ENCODE measurements around the gene SLC25A42. TPM values are rescaled to one million over a fixed set of nuclear protein-coding genes. Genes with fewer than 3 reads are reported as not detected.

The SLC25A42 gene
- total RNA-seq, 1 experiment from 2014 or later: 3.5 TPM

GRCh38 chr19:19025861-19026260 lies 37.9 kb upstream of the SLC25A42 start:
- no peaks in the 10 kb centered on the region for H3K4me1 ChIP-seq (ENCODE audit: insufficient read depth, low read length, poor library complexity, severe bottlenecking)
- intact Hi-C loops (cut with micrococcal nuclease; ENCODE audit: unreplicated experiment): no loop called here
- no TSS peak for BruUV-seq (replicated peaks)
- no peak for TF ChIP-seq EZH2 (IDR thresholded peaks at IDR 0.05; ENCODE audit: borderline replicate concordance, low read depth, low read length, poor library complexity, severe bottlenecking)
- TF ChIP-seq, protein P1, sequence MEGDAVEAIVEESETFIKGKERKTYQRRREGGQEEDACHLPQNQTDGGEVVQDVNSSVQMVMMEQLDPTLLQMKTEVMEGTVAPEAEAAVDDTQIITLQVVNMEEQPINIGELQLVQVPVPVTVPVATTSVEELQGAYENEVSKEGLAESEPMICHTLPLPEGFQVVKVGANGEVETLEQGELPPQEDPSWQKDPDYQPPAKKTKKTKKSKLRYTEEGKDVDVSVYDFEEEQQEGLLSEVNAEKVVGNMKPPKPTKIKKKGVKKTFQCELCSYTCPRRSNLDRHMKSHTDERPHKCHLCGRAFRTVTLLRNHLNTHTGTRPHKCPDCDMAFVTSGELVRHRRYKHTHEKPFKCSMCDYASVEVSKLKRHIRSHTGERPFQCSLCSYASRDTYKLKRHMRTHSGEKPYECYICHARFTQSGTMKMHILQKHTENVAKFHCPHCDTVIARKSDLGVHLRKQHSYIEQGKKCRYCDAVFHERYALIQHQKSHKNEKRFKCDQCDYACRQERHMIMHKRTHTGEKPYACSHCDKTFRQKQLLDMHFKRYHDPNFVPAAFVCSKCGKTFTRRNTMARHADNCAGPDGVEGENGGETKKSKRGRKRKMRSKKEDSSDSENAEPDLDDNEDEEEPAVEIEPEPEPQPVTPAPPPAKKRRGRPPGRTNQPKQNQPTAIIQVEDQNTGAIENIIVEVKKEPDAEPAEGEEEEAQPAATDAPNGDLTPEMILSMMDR (conservative IDR thresholded peaks at IDR 0.05; ENCODE audit: low read depth, low read length): no peak
- H3K27ac ChIP-seq (ENCODE audit: low read depth, low read length, poor library complexity, severe bottlenecking): no peak overlapping the region
- no peak overlapping the region for H3K4me3 ChIP-seq (ENCODE audit: low read depth, low read length, poor library complexity, severe bottlenecking)
- CTCF ChIA-PET: interaction anchor here (0.6 kb wide), 1 partner anchor 23 kb away, joined by 3 read pairs; no protein-coding TSS in a partner anchor
- H3K27me3 ChIP-seq (replicated peaks; ENCODE audit: insufficient read depth, low read depth, low read length, poor library complexity): no peaks in the 10 kb centered on the region
- POLR2A ChIA-PET (ENCODE audit: low non-redundant PET): no interaction called here
- H3K36me3 ChIP-seq (ENCODE audit: insufficient read depth, low read length, poor library complexity, severe bottlenecking): peaks cover 84% of the 10 kb centered on the region
- H3K9me3 ChIP-seq (ENCODE audit: low read depth, low read length, poor library complexity, severe bottlenecking): no peaks in the 10 kb centered on the region
- no peak for DNase-seq (ENCODE audit: low spot score)

- DNase-seq (ENCODE audit: low spot score): no peak
- Histone ChIP-seq H3K9me3 (ENCODE audit: low read depth, low read length, poor library complexity, severe bottlenecking) (no peaks in the 10 kb centered on the region), H3K27me3 (replicated peaks; ENCODE audit: insufficient read depth, low read depth, low read length, poor library complexity) (no peaks in the 10 kb centered on the region), H3K36me3 (ENCODE audit: insufficient read depth, low read length, poor library complexity, severe bottlenecking) (peaks cover 86% of the 10 kb centered on the region), H3K4me1 (ENCODE audit: insufficient read depth, low read length, poor library complexity, severe bottlenecking) (no peaks in the 10 kb centered on the region), H3K4me3 (ENCODE audit: low read depth, low read length, poor library complexity, severe bottlenecking) (no peak overlapping the region), H3K27ac (ENCODE audit: low read depth, low read length, poor library complexity, severe bottlenecking) (no peak overlapping the region)
- ChIA-PET CTCF (interaction anchor here (0.6 kb wide), 1 partner anchor 12 kb away, joined by 3 read pairs; no protein-coding TSS in a partner anchor), POLR2A (ENCODE audit: low non-redundant PET) (no interaction called here)
- TF ChIP-seq, protein P1 (conservative IDR thresholded peaks at IDR 0.05; ENCODE audit: low read depth, low read length): no peak; the same call in 1 of the 2 replicates
- TF ChIP-seq EZH2 (IDR thresholded peaks at IDR 0.05; ENCODE audit: borderline replicate concordance, low read depth, low read length, poor library complexity, severe bottlenecking): no peak
- intact Hi-C loops (cut with micrococcal nuclease; ENCODE audit: unreplicated experiment): no loop called here
- BruUV-seq (replicated peaks): no TSS peak
Measured at GRCh38 chr19:19026299-19026971, 37.4 kb upstream of the SLC25A42 start.

GRCh38 chr19:19027228-19027627 lies 36.6 kb upstream of the SLC25A42 start:
- ChIA-PET CTCF (no interaction called here), POLR2A (ENCODE audit: low non-redundant PET) (no interaction called here)

More at GRCh38 chr19:19027228-19027627, 36.6 kb upstream of the SLC25A42 start:
- H3K27ac ChIP-seq (ENCODE audit: low read depth, low read length, poor library complexity, severe bottlenecking): no peak overlapping the region
- no peak for DNase-seq (ENCODE audit: low spot score)
- no peaks in the 10 kb centered on the region for H3K27me3 ChIP-seq (replicated peaks; ENCODE audit: insufficient read depth, low read depth, low read length, poor library complexity)
- no peaks in the 10 kb centered on the region for H3K4me1 ChIP-seq (ENCODE audit: insufficient read depth, low read length, poor library complexity, severe bottlenecking)
- H3K36me3 ChIP-seq (ENCODE audit: insufficient read depth, low read length, poor library complexity, severe bottlenecking): peaks cover 85% of the 10 kb centered on the region
- TF ChIP-seq, protein P1 (conservative IDR thresholded peaks at IDR 0.05; ENCODE audit: low read depth, low read length): no peak
- TF ChIP-seq EZH2 (IDR thresholded peaks at IDR 0.05; ENCODE audit: borderline replicate concordance, low read depth, low read length, poor library complexity, severe bottlenecking): no peak
- intact Hi-C loops (cut with micrococcal nuclease; ENCODE audit: unreplicated experiment): no loop called here
- no peak overlapping the region for H3K4me3 ChIP-seq (ENCODE audit: low read depth, low read length, poor library complexity, severe bottlenecking)
- H3K9me3 ChIP-seq (ENCODE audit: low read depth, low read length, poor library complexity, severe bottlenecking): no peaks in the 10 kb centered on the region
- no TSS peak for BruUV-seq (replicated peaks)

All from A673 (cell line).